ENCODE measurements around the gene LRRC42.

DNA sequence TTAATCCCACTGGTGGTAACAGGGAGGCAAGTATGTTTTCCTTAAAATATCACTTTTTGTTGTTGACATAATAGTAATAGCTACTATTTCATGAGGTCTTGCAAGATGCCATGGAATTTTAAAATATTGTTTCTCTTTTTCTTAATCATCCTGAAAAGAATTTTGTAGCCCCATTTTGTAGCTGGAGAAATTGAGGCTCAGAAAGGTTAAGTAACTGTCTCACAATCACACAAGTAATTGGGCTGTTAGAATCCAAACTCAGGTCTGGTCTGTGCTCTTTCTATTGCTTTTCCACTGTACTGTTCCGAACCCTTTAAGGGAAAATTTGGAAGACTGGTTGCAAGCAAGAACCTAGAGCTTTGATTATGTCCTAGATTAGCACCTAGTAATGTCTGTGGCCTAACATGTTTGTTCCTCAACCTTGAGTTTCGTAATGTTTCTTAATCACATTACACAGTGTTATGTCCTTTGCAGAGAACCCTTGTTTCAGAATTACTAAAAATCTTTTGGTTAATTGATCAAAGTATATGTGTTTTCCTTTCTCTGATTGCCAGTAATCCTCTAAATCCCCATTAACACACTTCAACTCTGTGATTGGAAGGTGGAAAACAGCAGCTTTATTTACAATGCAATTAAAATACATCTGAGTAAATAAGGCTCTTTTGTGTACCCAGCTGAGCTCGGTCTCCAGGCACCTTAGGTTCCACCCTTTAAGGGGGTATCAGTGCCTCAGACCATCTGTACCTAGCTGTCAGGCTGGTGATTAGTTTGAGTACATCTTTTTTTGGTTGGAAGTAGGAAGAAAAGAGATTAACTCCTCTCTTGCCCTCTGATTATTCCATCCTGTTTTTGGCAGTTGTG is 10.4 kb downstream of the LRRC42 start:
- TF ChIP-seq POLR2A (IDR thresholded peaks at IDR 0.05), result peak in 1 of 2 donors; percentile 10
- TF ChIP-seq, protein P1, sequence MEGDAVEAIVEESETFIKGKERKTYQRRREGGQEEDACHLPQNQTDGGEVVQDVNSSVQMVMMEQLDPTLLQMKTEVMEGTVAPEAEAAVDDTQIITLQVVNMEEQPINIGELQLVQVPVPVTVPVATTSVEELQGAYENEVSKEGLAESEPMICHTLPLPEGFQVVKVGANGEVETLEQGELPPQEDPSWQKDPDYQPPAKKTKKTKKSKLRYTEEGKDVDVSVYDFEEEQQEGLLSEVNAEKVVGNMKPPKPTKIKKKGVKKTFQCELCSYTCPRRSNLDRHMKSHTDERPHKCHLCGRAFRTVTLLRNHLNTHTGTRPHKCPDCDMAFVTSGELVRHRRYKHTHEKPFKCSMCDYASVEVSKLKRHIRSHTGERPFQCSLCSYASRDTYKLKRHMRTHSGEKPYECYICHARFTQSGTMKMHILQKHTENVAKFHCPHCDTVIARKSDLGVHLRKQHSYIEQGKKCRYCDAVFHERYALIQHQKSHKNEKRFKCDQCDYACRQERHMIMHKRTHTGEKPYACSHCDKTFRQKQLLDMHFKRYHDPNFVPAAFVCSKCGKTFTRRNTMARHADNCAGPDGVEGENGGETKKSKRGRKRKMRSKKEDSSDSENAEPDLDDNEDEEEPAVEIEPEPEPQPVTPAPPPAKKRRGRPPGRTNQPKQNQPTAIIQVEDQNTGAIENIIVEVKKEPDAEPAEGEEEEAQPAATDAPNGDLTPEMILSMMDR (IDR thresholded peaks at IDR 0.05), result no peak
